K562 (cell line): Measurements from ENCODE around the gene SPTBN2. TPM values are rescaled to one million over a fixed set of nuclear protein-coding genes. Genes with fewer than 3 reads are reported as not detected.
A peak's percentile ranks its signal among the peaks of the same experiment; 100 is the strongest.

Experiments used
- FIP1L1 ChIP-seq: fragments of 200-400 bp; formaldehyde crosslinking; IDR thresholded peaks from 2 replicates; pipeline ENCODE4 v1.6.1; 2018; ENCODE audit warnings: mild to moderate bottlenecking, low read depth, low read length; ENCODE audit not compliant: poor library complexity, severe bottlenecking
- KDM2B ChIP-seq: fragments of 250-450 bp; sonication (Bioruptor Pico); IDR thresholded peaks from 2 replicates; pipeline ENCODE4 v1.8.0; 2021; ENCODE audit warnings: mild to moderate bottlenecking, moderate library complexity
- NFXL1 ChIP-seq: fragments of 450-650 bp; formaldehyde crosslinking; IDR thresholded peaks from 2 replicates; pipeline ENCODE4 v1.4.0; 2021; ENCODE audit warnings: mild to moderate bottlenecking
- SIN3A ChIP-seq, 2 experiments: fragments of 150-350 bp in 1 of 2; IDR thresholded peaks; 2 replicates each; pipeline ENCODE4 v1.6.1; 2011 to 2016; ENCODE audit warnings: borderline replicate concordance in 2 of 2, low read depth in 2 of 2, low read length in 2 of 2, mild to moderate bottlenecking in 2 of 2, moderate library complexity in 2 of 2; ENCODE audit not compliant: control insufficient read depth in 1 of 2
- SMAD2 ChIP-seq: fragments of 150-350 bp; IDR thresholded peaks from 2 replicates; pipeline ENCODE4 v1.6.1; 2014; ENCODE audit warnings: low read depth, mild to moderate bottlenecking, low read length
- SMAD4 ChIP-seq: fragments of 250-450 bp; sonication (Bioruptor Pico); conservative IDR thresholded peaks from 2 replicates; pipeline ENCODE4 v1.8.0; 2021; ENCODE audit warnings: inconsistent platforms, mild to moderate bottlenecking, moderate library complexity
- SMC3 ChIP-seq: conservative IDR thresholded peaks from 2 replicates; pipeline ENCODE4 v1.6.1; 2011; ENCODE audit warnings: low read depth, low read length, improper control_type of control experiment; ENCODE audit not compliant: insufficient read depth
- TRIM24 ChIP-seq, 2 experiments: fragments of 450-650 bp; IDR thresholded peaks; 2 replicates each; pipeline ENCODE4 v1.6.1; 2016
- ZNF324 ChIP-seq: fragments of 250-450 bp; sonication (Bioruptor Pico); IDR thresholded peaks from 2 replicates; pipeline ENCODE4 v1.4.0; 2020; ENCODE audit warnings: mild to moderate bottlenecking
- ZNF445 ChIP-seq: fragments of 250-450 bp; sonication (Bioruptor Pico); IDR thresholded peaks from 2 replicates; pipeline ENCODE4 v1.4.0; 2020; ENCODE audit warnings: low read depth, mild to moderate bottlenecking, moderate library complexity
- polyA plus RNA-seq, 8 experiments: library from polyadenylated mRNA; depleted of rRNA in 4 of 8; stranded (reverse) in 5 of 8; unstranded in 3 of 8; fragments of >200 nt; fragmentation: Nextera tagmentation in 2 of 8; fragmentation: Illumina TruSeq in 1 of 8; extraction: Ambion mirVana in 2 of 8; extraction: Trizol in 1 of 8; gene quantifications; 2 replicates each; pipeline versions ENCODE4 v1.2.1 to v1.2.3, GENCODE V29; 2011 to 2014; ENCODE audit warnings: inconsistent platforms in 1 of 8, missing spikeins in 1 of 8
- total RNA-seq, 7 experiments: library from RNA; depleted of rRNA in 6 of 7; stranded (reverse); fragments of >200 nt in 6 of 7; fragmentation: Illumina TruSeq in 2 of 7; extraction: Trizol in 2 of 7; gene quantifications; 2 replicates each; pipeline versions ENCODE4 v1.2.1 to v1.2.3, GENCODE V29; 2011 to 2021; ENCODE audit warnings: low replicate concordance in 1 of 7
- TF ChIP-seq, protein P1 (sequence below): IDR thresholded peaks from 3 replicates; pipeline ENCODE4 v1.6.1; 2011; ENCODE audit warnings: borderline replicate concordance, mild to moderate bottlenecking, moderate library complexity; ENCODE audit not compliant: insufficient read length; ENCODE audit errors: extremely low read depth
- TF ChIP-seq, protein P2 (sequence below), 2 experiments: IDR thresholded peaks; 2 replicates each; pipeline ENCODE4 v1.6.1; 2011; ENCODE audit warnings: borderline replicate concordance in 1 of 2, control low read depth in 1 of 2, low read depth in 1 of 2, low read length in 1 of 2, mild to moderate bottlenecking in 1 of 2, mixed read lengths in 1 of 2, moderate library complexity in 1 of 2; ENCODE audit not compliant: insufficient read depth in 1 of 2, insufficient read length in 1 of 2, poor library complexity in 1 of 2, severe bottlenecking in 1 of 2; ENCODE audit errors: extremely low read depth in 1 of 2
- TF ChIP-seq, protein P3 (sequence below): sonication (generic); formaldehyde crosslinking; IDR thresholded peaks from 2 replicates; pipeline ENCODE4 v1.8.1; 2023; ENCODE audit warnings: mild to moderate bottlenecking, missing genetic modification reagents
- TF ChIP-seq, protein P4 (sequence below): sonication (generic); formaldehyde crosslinking; IDR thresholded peaks from 2 replicates; pipeline ENCODE4 v1.8.0; 2022; ENCODE audit warnings: missing genetic modification reagents, mild to moderate bottlenecking, borderline replicate concordance
- TF ChIP-seq, protein P5 (sequence below): fragments of 450-650 bp; IDR thresholded peaks from 2 replicates; pipeline ENCODE4 v1.6.1; 2018; ENCODE audit warnings: mild to moderate bottlenecking, low read depth; ENCODE audit not compliant: partially characterized antibody

Gene SPTBN2
- total and polyA plus RNA-seq, 9 of the 15 experiments (the other 6 are each of a cell fraction or from before 2014, with no cell fraction given): 0.38 to 56.5 (median 19.7) TPM

DNA sequence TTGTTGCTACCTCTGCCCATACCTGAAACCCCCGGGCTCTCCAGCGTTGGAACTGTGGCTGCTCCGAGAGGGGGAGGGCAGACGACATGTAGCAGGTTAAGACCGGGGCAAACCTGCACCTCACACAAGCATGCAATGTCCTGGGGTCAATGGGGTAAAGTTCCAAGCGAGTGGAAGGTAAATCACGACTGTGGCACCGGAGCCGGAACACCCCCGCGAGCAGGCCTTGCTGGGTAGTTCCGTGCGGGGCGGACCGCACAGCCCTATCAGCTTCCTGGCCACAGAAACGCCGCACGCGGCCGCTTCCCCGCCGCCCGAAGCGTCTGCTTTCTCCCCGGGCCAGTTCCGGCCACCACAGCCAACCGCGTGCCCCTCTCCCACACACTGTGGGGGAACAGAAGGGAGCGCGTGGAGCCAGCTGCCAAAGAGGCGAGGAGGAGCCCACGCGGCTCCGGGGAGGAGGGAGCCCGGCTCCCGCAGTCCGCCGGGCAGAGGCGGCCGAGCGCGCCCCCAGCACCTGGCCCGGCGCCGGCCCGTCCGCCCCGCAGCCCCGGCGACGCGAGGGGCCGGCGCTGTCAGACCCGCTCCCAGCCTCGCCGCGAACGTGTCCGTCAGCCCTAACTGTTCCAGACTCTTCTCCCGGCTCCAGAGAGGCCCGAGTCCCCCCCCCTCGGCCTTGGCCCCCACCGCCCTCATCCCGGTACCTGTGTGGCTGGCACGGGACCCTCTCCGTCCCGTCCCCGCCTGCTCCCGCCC lies 1.6 kb downstream of the SPTBN2 start (continued):
- TF ChIP-seq, protein P1, sequence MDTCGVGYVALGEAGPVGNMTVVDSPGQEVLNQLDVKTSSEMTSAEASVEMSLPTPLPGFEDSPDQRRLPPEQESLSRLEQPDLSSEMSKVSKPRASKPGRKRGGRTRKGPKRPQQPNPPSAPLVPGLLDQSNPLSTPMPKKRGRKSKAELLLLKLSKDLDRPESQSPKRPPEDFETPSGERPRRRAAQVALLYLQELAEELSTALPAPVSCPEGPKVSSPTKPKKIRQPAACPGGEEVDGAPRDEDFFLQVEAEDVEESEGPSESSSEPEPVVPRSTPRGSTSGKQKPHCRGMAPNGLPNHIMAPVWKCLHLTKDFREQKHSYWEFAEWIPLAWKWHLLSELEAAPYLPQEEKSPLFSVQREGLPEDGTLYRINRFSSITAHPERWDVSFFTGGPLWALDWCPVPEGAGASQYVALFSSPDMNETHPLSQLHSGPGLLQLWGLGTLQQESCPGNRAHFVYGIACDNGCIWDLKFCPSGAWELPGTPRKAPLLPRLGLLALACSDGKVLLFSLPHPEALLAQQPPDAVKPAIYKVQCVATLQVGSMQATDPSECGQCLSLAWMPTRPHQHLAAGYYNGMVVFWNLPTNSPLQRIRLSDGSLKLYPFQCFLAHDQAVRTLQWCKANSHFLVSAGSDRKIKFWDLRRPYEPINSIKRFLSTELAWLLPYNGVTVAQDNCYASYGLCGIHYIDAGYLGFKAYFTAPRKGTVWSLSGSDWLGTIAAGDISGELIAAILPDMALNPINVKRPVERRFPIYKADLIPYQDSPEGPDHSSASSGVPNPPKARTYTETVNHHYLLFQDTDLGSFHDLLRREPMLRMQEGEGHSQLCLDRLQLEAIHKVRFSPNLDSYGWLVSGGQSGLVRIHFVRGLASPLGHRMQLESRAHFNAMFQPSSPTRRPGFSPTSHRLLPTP: no peak
- TF ChIP-seq, protein P2, sequence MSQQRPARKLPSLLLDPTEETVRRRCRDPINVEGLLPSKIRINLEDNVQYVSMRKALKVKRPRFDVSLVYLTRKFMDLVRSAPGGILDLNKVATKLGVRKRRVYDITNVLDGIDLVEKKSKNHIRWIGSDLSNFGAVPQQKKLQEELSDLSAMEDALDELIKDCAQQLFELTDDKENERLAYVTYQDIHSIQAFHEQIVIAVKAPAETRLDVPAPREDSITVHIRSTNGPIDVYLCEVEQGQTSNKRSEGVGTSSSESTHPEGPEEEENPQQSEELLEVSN (IDR thresholded peaks at IDR 0.05; ENCODE audit: borderline replicate concordance in 1 of 2, extremely low read depth in 1 of 2, insufficient read depth in 1 of 2, insufficient read length in 1 of 2, low read depth in 1 of 2, low read length in 1 of 2, poor library complexity in 1 of 2, severe bottlenecking in 1 of 2): peak; percentile 80 to 88
- TF ChIP-seq KDM2B (CRISPR knock-in tag): peak; percentile 22; the same call in 1 of the 2 replicates
- TF ChIP-seq, protein P3, sequence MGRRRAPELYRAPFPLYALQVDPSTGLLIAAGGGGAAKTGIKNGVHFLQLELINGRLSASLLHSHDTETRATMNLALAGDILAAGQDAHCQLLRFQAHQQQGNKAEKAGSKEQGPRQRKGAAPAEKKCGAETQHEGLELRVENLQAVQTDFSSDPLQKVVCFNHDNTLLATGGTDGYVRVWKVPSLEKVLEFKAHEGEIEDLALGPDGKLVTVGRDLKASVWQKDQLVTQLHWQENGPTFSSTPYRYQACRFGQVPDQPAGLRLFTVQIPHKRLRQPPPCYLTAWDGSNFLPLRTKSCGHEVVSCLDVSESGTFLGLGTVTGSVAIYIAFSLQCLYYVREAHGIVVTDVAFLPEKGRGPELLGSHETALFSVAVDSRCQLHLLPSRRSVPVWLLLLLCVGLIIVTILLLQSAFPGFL (CRISPR knock-in tag): no peak
- TF ChIP-seq TRIM24 (IDR thresholded peaks at IDR 0.05): no peak
- peak; percentile 77; the same call in 1 of the 2 replicates for TF ChIP-seq SMAD4 (CRISPR knock-in tag)
- TF ChIP-seq, protein P4, sequence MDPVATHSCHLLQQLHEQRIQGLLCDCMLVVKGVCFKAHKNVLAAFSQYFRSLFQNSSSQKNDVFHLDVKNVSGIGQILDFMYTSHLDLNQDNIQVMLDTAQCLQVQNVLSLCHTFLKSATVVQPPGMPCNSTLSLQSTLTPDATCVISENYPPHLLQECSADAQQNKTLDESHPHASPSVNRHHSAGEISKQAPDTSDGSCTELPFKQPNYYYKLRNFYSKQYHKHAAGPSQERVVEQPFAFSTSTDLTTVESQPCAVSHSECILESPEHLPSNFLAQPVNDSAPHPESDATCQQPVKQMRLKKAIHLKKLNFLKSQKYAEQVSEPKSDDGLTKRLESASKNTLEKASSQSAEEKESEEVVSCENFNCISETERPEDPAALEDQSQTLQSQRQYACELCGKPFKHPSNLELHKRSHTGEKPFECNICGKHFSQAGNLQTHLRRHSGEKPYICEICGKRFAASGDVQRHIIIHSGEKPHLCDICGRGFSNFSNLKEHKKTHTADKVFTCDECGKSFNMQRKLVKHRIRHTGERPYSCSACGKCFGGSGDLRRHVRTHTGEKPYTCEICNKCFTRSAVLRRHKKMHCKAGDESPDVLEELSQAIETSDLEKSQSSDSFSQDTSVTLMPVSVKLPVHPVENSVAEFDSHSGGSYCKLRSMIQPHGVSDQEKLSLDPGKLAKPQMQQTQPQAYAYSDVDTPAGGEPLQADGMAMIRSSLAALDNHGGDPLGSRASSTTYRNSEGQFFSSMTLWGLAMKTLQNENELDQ (CRISPR knock-in tag): 0 out of 2 replicates have a peak, but pooled peaks have one; percentile 40
- TF ChIP-seq SMAD2: no peak
- no peak for TF ChIP-seq SIN3A (IDR thresholded peaks at IDR 0.05; ENCODE audit: borderline replicate concordance in 2 of 2, control insufficient read depth in 1 of 2, low read depth in 2 of 2, low read length in 2 of 2)
- TF ChIP-seq SMC3: no peak
- TF ChIP-seq ZNF445 (CRISPR knock-in tag): no peak
- peak; percentile 46 for TF ChIP-seq FIP1L1
- TF ChIP-seq, protein P5, sequence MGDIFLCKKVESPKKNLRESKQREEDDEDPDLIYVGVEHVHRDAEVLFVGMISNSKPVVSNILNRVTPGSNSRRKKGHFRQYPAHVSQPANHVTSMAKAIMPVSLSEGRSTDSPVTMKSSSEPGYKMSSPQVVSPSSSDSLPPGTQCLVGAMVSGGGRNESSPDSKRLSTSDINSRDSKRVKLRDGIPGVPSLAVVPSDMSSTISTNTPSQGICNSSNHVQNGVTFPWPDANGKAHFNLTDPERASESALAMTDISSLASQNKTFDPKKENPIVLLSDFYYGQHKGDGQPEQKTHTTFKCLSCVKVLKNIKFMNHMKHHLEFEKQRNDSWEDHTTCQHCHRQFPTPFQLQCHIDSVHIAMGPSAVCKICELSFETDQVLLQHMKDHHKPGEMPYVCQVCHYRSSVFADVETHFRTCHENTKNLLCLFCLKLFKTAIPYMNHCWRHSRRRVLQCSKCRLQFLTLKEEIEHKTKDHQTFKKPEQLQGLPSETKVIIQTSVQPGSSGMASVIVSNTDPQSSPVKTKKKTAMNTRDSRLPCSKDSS: no peak
- TF ChIP-seq NFXL1 (CRISPR knock-in tag): no peak
- no peak for TF ChIP-seq ZNF324
